Skeletal muscle tissue (tissue), 4 donors: ENCODE data around the gene MPPED1. TPM values are rescaled to one million over a fixed set of nuclear protein-coding genes. Genes with fewer than 3 reads are reported as not detected.

ENCODE experiments used
- H3K27ac ChIP-seq: one replicate; pipeline ENCODE4 v1.7.0; 2013; ENCODE audit warnings: mild to moderate bottlenecking, low read depth, low read length, inconsistent platforms
- H3K27me3 ChIP-seq, 3 donors: one replicate each; pipeline ENCODE4 v1.7.0; 2013; ENCODE audit warnings: low read length in 3 of 3; ENCODE audit not compliant: control insufficient read depth in 3 of 3, insufficient read depth in 3 of 3
- H3K36me3 ChIP-seq, 3 donors: one replicate each; pipeline ENCODE4 v1.7.0; 2013; ENCODE audit warnings: low read length in 3 of 3; ENCODE audit not compliant: control insufficient read depth in 3 of 3, insufficient read depth in 3 of 3
- H3K4me1 ChIP-seq, 3 donors: one replicate each; pipeline ENCODE4 v1.7.0; 2013; ENCODE audit warnings: low read length in 3 of 3, mild to moderate bottlenecking in 3 of 3; ENCODE audit not compliant: control insufficient read depth in 3 of 3, insufficient read depth in 3 of 3
- H3K4me3 ChIP-seq, 3 donors: one replicate each; pipeline ENCODE4 v1.7.0; 2013; ENCODE audit warnings: low read length in 3 of 3
- H3K9ac ChIP-seq, 3 donors: one replicate each; pipeline ENCODE4 v1.7.0; 2013; ENCODE audit warnings: low read length in 3 of 3, mild to moderate bottlenecking in 3 of 3, moderate library complexity in 2 of 3, low read depth in 1 of 3
- H3K9me3 ChIP-seq, 3 donors: one replicate each; pipeline ENCODE4 v1.7.0; 2013; ENCODE audit warnings: low read length in 3 of 3; ENCODE audit not compliant: control insufficient read depth in 3 of 3
- total RNA-seq: library from RNA; depleted of rRNA; stranded (reverse); fragments of >200 nt; gene quantifications from one replicate; pipeline ENCODE4 v1.2.3, GENCODE V29; 2014
- donor health status: Osteomylitis.

MPPED1 gene
- total RNA-seq, 1 donor from 2014 or later = under 0.01 TPM

GRCh38 chr22:43554259-43554636 is 142.4 kb downstream of the MPPED1 start:
- H3K27me3 ChIP-seq = peaks cover 3 to 9% (median 6%) of the 10 kb centered on the region in 3 donors
- H3K27ac ChIP-seq = no peak overlapping the region
- no peak overlapping the region for H3K9ac ChIP-seq
- no peak overlapping the region for H3K4me3 ChIP-seq
- no peaks in the 10 kb centered on the region for H3K4me1 ChIP-seq
- H3K36me3 ChIP-seq = no peaks in the 10 kb centered on the region
- H3K9me3 ChIP-seq = peaks cover 0 to 5% (median 0%) of the 10 kb centered on the region in 3 donors

DNA sequence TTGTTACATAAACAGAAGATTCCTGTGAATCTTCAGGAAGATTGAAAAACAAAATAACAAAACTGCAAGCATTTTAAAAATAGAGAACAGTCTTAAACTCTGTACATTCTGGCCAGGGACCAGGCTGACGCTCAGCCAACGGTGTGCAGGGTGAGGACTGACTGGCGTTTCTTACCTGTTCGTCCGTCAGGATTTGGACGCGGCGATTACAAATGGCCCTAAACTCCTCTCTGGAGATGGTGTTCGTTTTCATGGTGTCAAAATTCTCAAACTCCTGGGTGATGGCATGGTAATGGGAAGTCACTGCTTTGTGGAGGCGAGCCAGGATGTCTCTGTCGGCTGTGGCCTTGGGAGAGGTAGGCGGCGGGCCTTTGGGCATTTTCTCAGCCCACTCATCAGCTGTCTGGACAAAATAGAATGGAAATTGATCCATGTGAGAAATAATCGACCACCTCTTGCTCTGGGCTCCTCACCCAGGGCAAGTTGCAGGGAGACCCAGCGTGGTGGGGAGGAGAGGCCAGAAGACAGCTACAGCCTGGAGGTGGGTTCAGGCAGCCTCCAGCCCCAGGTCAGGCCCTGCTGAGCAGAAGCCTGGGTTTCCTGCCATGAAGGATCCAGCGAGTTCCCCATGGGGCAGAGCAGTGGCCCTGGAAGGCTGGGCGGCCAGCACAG is 143.0 kb downstream of the MPPED1 start:
- no peak overlapping the region for H3K27ac ChIP-seq
- H3K4me3 ChIP-seq = no peak overlapping the region
- no peaks in the 10 kb centered on the region for H3K36me3 ChIP-seq
- no peak overlapping the region for H3K9ac ChIP-seq
- H3K9me3 ChIP-seq = peaks cover 0 to 5% (median 0%) of the 10 kb centered on the region in 3 donors
- no peaks in the 10 kb centered on the region for H3K4me1 ChIP-seq
- peaks cover 3 to 9% (median 6%) of the 10 kb centered on the region in 3 donors for H3K27me3 ChIP-seq

- peaks cover 3 to 14% (median 12%) of the 10 kb centered on the region in 3 donors for H3K27me3 ChIP-seq
- no peaks in the 10 kb centered on the region for H3K4me1 ChIP-seq
- no peak overlapping the region for H3K9ac ChIP-seq
- H3K4me3 ChIP-seq = no peak overlapping the region
- H3K27ac ChIP-seq = no peak overlapping the region
- H3K9me3 ChIP-seq = peaks cover 0 to 5% (median 0%) of the 10 kb centered on the region in 3 donors
- H3K36me3 ChIP-seq = no peaks in the 10 kb centered on the region
Measured at GRCh38 chr22:43555561-43556515, 144.0 kb downstream of the MPPED1 start.

Other genes starting within 250 kb of the MPPED1 start
- 13.0 TPM for gene TTLL12, start 224.9 kb upstream of the MPPED1 start, total RNA-seq
- under 0.01 TPM for gene SCUBE1, start 68.6 kb upstream of the MPPED1 start, total RNA-seq